Mesenchymal stem cell (in vitro differentiated cells and primary cell): ENCODE data around the gene ADCY1.
"Not testable (repeated sequence)": the region's sequence is repeated elsewhere in the genome, so short reads cannot be mapped to it uniquely, and the experiment has no call there.

Experiments used
- DNase-seq: peaks from one replicate; pipeline ENCODE4 v3.0.0-alpha.2; 2013
- H2AFZ ChIP-seq: one replicate; pipeline ENCODE4 v1.6.1; 2013; ENCODE audit warnings: low read depth, mild to moderate bottlenecking, control low read depth, inconsistent platforms, low read length, moderate library complexity
- H2AK5ac ChIP-seq: 2 replicates; pipeline ENCODE4 v1.6.1; 2013; ENCODE audit warnings: low read length, moderate library complexity, mild to moderate bottlenecking, inconsistent platforms; ENCODE audit not compliant: severe bottlenecking
- H2BK120ac ChIP-seq: one replicate; pipeline ENCODE4 v1.6.1; 2013; ENCODE audit warnings: low read depth, mild to moderate bottlenecking, inconsistent platforms, low read length, moderate library complexity
- H2BK12ac ChIP-seq, 2 experiments: one replicate each; pipeline ENCODE4 v1.6.1; 2013; ENCODE audit warnings: inconsistent platforms in 2 of 2, low read length in 2 of 2, mild to moderate bottlenecking in 2 of 2, moderate library complexity in 2 of 2, control low read depth in 1 of 2
- H2BK15ac ChIP-seq: one replicate; pipeline ENCODE4 v1.6.1; 2013; ENCODE audit warnings: mild to moderate bottlenecking, low read depth, inconsistent platforms; ENCODE audit not compliant: poor library complexity, severe bottlenecking
- H2BK5ac ChIP-seq: 2 replicates; pipeline ENCODE4 v1.6.1; 2013; ENCODE audit warnings: low read depth, mild to moderate bottlenecking, low read length, control low read depth, inconsistent platforms; ENCODE audit not compliant: poor library complexity, severe bottlenecking
- H3K14ac ChIP-seq, 2 experiments: one replicate each; pipeline ENCODE4 v1.6.1; 2013; ENCODE audit warnings: inconsistent platforms in 2 of 2, low read length in 2 of 2, control low read depth in 1 of 2, mild to moderate bottlenecking in 1 of 2, moderate library complexity in 1 of 2
- H3K18ac ChIP-seq, 2 experiments: one replicate each; pipeline ENCODE4 v1.6.1; 2013; ENCODE audit warnings: inconsistent platforms in 2 of 2, low read length in 2 of 2, control low read depth in 1 of 2, low read depth in 1 of 2, mild to moderate bottlenecking in 1 of 2
- H3K23ac ChIP-seq, 2 experiments: one replicate each; pipeline ENCODE4 v1.6.1; 2013; ENCODE audit warnings: inconsistent platforms in 2 of 2, low read length in 2 of 2, mild to moderate bottlenecking in 2 of 2, moderate library complexity in 2 of 2, control low read depth in 1 of 2
- H3K27ac ChIP-seq: 2 replicates; pipeline ENCODE4 v1.5.1; 2013; ENCODE audit warnings: mild to moderate bottlenecking, moderate library complexity, low read length, control low read depth, inconsistent platforms; ENCODE audit not compliant: poor library complexity, severe bottlenecking
- H3K27me3 ChIP-seq, 2 experiments: 2 replicates each; pipeline versions ENCODE4 v1.6.1 to v1.7.0; 2013; ENCODE audit warnings: low read length in 2 of 2, mild to moderate bottlenecking in 2 of 2, moderate library complexity in 2 of 2, control low read depth in 1 of 2, inconsistent platforms in 1 of 2; ENCODE audit not compliant: control insufficient read depth in 1 of 2, insufficient read depth in 1 of 2
- H3K36me3 ChIP-seq, 2 experiments: 2 replicates each; pipeline versions ENCODE4 v1.6.1 to v1.7.0; 2013; ENCODE audit warnings: low read length in 2 of 2, control low read depth in 1 of 2, inconsistent platforms in 1 of 2, low read depth in 1 of 2, mild to moderate bottlenecking in 1 of 2; ENCODE audit not compliant: insufficient read depth in 2 of 2, control insufficient read depth in 1 of 2
- H3K4ac ChIP-seq, 2 experiments: one replicate each; pipeline ENCODE4 v1.6.1; 2013; ENCODE audit warnings: inconsistent platforms in 2 of 2, low read length in 2 of 2, mild to moderate bottlenecking in 2 of 2, moderate library complexity in 2 of 2, control low read depth in 1 of 2, low read depth in 1 of 2
- H3K4me1 ChIP-seq: 2 replicates; pipeline ENCODE4 v1.6.1; 2013; ENCODE audit warnings: low read depth, low read length, control low read depth; ENCODE audit not compliant: control insufficient read depth, insufficient read depth
- H3K4me2 ChIP-seq: 2 replicates; pipeline ENCODE4 v1.6.1; 2013; ENCODE audit warnings: low read length, mild to moderate bottlenecking, inconsistent platforms; ENCODE audit not compliant: poor library complexity, severe bottlenecking
- H3K4me3 ChIP-seq, 2 experiments: 2 replicates each; pipeline versions ENCODE4 v1.5.1 to v1.7.0; 2013; ENCODE audit warnings: low read length in 2 of 2, mild to moderate bottlenecking in 2 of 2, control low read depth in 1 of 2, low read depth in 1 of 2; ENCODE audit not compliant: insufficient read depth in 1 of 2
- H3K79me1 ChIP-seq: replicated peaks from 2 replicates; pipeline ENCODE4 v1.6.1; 2013; ENCODE audit warnings: mild to moderate bottlenecking, control low read depth, low read length, inconsistent platforms; ENCODE audit not compliant: poor library complexity, severe bottlenecking
- H3K9ac ChIP-seq: 2 replicates; pipeline ENCODE4 v1.7.0; 2013; ENCODE audit warnings: mild to moderate bottlenecking, low read length, moderate library complexity
- H3K9me3 ChIP-seq: 2 replicates; pipeline ENCODE4 v1.7.0; 2013; ENCODE audit warnings: mild to moderate bottlenecking, low read length; ENCODE audit not compliant: control insufficient read depth
- H4K8ac ChIP-seq: one replicate; pipeline ENCODE4 v1.6.1; 2013; ENCODE audit warnings: inconsistent platforms, mild to moderate bottlenecking, low read length, moderate library complexity
- H4K91ac ChIP-seq: one replicate; pipeline ENCODE4 v1.6.1; 2013; ENCODE audit warnings: mild to moderate bottlenecking, low read length, inconsistent platforms
- WGBS: methylation state at CpG from one replicate; pipeline ENCODE4 v1.1.7; 2013; ENCODE audit warnings: mixed read lengths; 5-methylcytosine and 5-hydroxymethylcytosine counted together

ADCY1 gene

DNA sequence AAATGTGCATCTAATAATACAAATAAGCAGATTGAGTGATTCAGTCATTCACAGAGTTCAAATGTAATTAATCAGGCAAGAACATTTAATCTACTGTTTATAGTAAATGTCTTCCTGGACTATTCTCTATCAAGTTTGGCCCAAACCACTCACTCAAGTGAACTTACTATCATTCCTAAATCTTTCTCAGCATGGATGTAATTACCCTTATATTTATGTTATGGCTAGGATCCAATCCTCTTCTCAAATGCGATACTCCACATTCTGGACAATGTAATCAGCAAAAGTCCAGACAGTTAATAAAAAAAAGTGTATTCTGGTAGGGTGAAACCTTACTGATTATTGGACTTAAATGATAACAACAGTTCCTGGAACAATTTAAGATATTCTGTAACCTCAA lies 185.3 kb downstream of the ADCY1 start:
- not testable (repeated sequence) for H3K9ac ChIP-seq, H3K9me3 ChIP-seq, H3K36me3 ChIP-seq, H3K79me1 ChIP-seq, H3K27ac ChIP-seq, H3K14ac ChIP-seq, H3K4me3 ChIP-seq, H3K4me1 ChIP-seq, H2BK120ac ChIP-seq, H3K4me2 ChIP-seq, H2AK5ac ChIP-seq, H3K4ac ChIP-seq, H2AFZ ChIP-seq, DNase-seq, H2BK5ac ChIP-seq, H4K8ac ChIP-seq, H3K23ac ChIP-seq, H4K91ac ChIP-seq, H2BK15ac ChIP-seq, H2BK12ac ChIP-seq, H3K18ac ChIP-seq, H3K27me3 ChIP-seq
- no CpG with 5 or more reads among the region's 1 CpG for WGBS

DNA sequence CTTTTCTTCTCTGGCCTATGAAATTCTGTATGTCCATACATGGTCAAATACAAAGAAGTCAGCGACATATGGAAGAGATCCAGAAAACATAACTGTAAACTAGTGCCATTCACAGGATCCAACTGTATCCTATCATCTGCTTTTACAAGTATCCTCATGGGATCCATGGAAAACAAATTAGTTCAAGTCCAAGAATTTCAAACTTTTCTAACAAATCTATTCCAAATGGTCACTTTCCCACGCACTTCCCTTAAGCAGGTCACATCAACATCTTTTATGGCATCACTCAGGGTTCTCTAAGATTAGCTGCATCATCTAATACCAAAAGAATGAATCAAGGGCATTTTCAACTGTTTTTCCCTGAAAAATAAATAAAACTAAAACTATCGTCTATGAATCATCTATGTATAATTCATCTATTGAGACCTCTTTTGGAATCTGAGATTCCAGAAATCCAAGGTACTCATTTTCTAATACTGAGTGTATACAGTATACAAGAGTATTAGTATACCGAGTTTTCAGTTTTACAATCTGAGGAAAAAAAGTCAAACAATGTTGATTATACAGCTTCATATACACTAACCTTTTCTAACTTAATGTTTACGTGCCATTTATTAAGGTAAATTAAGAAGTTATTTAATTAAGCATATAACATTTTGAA lies 187.5 kb downstream of the ADCY1 start:
- not testable (repeated sequence) for H2AFZ ChIP-seq, H3K23ac ChIP-seq, H3K9me3 ChIP-seq, H3K18ac ChIP-seq, H3K4me2 ChIP-seq, H3K79me1 ChIP-seq, H3K27me3 ChIP-seq, H2BK5ac ChIP-seq, H3K27ac ChIP-seq, H4K8ac ChIP-seq, H2BK12ac ChIP-seq, H2BK15ac ChIP-seq, H3K36me3 ChIP-seq, H3K4ac ChIP-seq, H2AK5ac ChIP-seq, H3K14ac ChIP-seq, H4K91ac ChIP-seq, H2BK120ac ChIP-seq, H3K4me1 ChIP-seq
- peak overlapping the region; percentile 70 for H3K9ac ChIP-seq
- peak overlapping the region in 1 of 2 experiments; percentile 11 for H3K4me3 ChIP-seq
- WGBS, result 37% methylated on average over 2 of the region's 5 CpGs
- peak; percentile 91 for DNase-seq

DNA sequence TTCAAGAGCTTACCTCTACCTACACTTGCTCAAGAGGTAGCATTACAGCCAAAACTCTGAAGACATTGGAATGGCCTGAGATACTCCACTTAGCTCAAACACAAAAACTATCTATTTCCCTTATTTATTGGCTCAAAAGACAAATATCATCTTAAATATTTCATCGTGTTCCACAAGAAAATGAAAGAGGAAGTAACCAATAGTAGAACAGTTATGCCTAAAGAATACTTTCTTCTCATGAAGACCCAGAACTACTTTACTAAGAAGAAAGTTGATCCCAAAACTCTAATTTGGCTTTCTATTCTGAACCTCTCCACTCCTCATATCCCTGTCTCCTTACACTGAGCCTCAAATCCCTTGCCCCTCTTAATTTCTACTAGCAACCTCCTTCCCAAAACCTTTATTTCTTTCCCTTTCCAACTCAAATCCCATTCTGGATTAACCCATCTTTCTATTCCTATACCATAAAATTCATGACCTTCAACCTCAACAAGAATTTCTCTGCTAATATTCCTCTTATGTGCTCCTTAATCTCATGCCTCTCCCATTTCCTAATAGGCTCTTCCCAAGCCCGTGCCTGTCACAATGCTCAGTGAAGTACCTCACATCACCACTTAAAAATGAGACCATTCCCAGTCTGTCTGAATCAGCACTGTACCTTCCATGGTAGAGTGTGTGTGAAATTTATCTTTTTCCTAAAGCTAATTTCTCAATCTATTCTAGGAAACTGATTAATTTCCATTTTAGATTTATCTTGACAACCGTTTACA lies 188.2 kb downstream of the ADCY1 start:
- not testable (repeated sequence) for H3K4ac ChIP-seq, H3K4me1 ChIP-seq, H3K23ac ChIP-seq, H4K8ac ChIP-seq, H4K91ac ChIP-seq, H3K79me1 ChIP-seq, H3K27ac ChIP-seq, H2BK15ac ChIP-seq, H3K14ac ChIP-seq, H3K36me3 ChIP-seq, H2AFZ ChIP-seq, H2BK120ac ChIP-seq, H2AK5ac ChIP-seq, H2BK5ac ChIP-seq, H3K9me3 ChIP-seq, H3K18ac ChIP-seq, H2BK12ac ChIP-seq, H3K27me3 ChIP-seq, H3K4me2 ChIP-seq
- peak overlapping the region in 1 of 2 experiments; percentile 11 for H3K4me3 ChIP-seq
- peak; percentile 67 for DNase-seq
- peak overlapping the region; percentile 70 for H3K9ac ChIP-seq
- WGBS, result 47% methylated on average over 3 of the region's 3 CpGs

DNA sequence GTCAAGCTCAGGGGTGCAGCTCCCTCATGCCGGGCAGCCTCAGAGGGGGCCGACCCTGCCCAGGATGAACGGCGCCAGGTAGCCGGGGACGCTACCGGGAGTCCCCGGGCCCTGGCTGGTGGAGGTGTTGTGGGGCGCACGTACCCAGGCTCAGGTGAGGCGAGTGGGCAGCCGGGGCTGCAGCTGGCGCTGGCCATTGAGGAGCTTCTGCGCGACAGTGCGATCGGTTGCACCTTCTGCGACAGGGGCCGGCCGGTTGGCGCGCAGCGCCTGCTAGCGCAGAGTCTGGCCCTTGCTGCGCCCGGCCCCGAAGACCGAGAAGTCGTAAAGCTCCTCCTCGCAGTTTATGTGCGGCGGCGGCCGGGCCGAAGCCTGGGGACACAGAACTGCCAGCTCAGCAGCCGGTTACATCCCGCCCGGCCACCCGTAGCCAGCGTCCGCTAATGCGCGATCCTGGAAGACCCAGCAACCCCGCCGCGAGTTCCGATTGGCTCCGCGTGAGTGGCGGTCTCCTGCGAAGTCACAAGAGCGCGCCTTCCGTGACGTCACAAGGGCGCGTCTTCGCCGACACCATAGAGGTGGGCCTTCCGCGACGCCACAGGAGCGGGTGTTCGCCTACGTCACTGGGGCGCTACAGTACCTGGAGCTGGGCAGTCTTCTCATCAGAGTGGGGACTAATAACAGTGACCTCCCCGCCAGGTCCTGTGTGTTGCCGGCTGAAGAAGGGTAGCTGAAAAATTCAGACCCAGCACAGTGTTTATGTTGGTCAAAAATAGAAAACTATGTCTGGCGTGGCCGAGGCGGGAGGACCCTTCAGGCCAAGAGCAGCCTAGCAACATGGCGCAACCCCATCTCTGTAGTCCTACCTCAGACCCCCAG lies 194.6 kb downstream of the ADCY1 start:
- not testable (repeated sequence) for H3K27me3 ChIP-seq, H3K79me1 ChIP-seq, H3K23ac ChIP-seq, H3K9me3 ChIP-seq, H2BK5ac ChIP-seq, H2AK5ac ChIP-seq, H2BK15ac ChIP-seq, H3K4me1 ChIP-seq, H2BK12ac ChIP-seq, H3K36me3 ChIP-seq
- Histone ChIP-seq H4K91ac (peak overlapping the region; percentile 61), H2AFZ (peak overlapping the region; percentile 85), H2BK120ac (peak overlapping the region; percentile 94), H3K4me2 (peak overlapping the region; percentile 66), H3K9ac (peak overlapping the region; percentile 94), H3K27ac (peak overlapping the region; percentile 20), H3K4ac (peak overlapping the region in 1 of 2 experiments; percentile 73), H3K14ac (peak overlapping the region in 1 of 2 experiments; percentile 97), H4K8ac (peak overlapping the region; percentile 74), H3K4me3 (peak overlapping the region; percentile 84), H3K18ac (peak overlapping the region; percentile 37 to 57)
- under 1% methylated on average over 70 of the region's 72 CpGs for WGBS
- peak; percentile 99 for DNase-seq
